GM21528 (cell line): ENCODE data around the gene SENP2.
"Not testable (repeated sequence)": the region's sequence is repeated elsewhere in the genome, so short reads cannot be mapped to it uniquely, and the experiment has no call there.

ENCODE experiments used
- ATAC-seq: cut with Tn5 transposase; IDR thresholded peaks from one replicate; pipeline ENCODE4 v1.9.1; 2021; ENCODE audit warnings: mild to moderate bottlenecking, moderate library complexity; ENCODE audit not compliant: unreplicated experiment, low FRiP score

The SENP2 gene

GRCh38 chr3:185646382-185647133, 60.5 kb downstream of the SENP2 start:
- ATAC-seq: no peak

DNA sequence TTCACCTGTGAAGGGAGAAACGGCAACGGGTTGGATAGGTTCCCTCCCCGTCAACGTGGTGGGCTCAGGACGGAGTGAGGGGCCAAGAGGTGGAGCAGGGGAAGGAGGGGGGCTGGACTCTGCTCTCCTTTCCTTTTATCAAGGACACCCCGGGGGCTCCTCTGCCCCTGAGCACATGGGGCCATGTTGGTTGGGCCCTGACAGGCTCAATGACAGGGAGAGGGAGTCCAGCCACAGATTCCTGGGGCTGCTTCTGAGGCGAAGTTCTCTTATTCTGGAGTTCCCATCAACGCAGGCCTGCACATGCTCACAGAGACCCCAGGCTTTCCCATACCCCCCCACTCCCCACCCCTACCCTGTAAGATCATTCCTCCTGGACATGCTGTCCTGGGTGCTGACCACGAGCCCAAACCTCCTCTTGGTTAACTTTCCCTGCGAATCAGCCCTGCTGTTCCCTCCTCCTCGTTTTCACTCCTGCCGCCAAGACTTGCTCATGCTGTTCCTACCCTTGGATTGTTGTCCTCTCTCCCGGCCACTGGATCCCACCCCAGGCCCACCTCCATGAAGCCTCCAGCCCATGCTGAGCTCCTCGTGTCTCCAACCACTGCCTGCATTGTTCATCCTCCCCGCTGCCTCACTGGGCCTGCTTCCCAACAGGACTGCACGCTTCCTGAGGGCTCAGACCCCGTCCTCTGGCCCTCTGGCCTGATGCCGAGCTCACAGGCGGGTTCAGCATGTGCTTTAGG, 61.2 kb downstream of the SENP2 start:
- no peak for ATAC-seq

- ATAC-seq: no peak
These were observed 61.8 kb downstream of the SENP2 start for GRCh38 chr3:185647880-185648210.

- no peak for ATAC-seq
These were observed 62.3 kb downstream of the SENP2 start for GRCh38 chr3:185648396-185648795.

GRCh38 chr3:185649414-185649813, 63.3 kb downstream of the SENP2 start:
- no peak for ATAC-seq

DNA sequence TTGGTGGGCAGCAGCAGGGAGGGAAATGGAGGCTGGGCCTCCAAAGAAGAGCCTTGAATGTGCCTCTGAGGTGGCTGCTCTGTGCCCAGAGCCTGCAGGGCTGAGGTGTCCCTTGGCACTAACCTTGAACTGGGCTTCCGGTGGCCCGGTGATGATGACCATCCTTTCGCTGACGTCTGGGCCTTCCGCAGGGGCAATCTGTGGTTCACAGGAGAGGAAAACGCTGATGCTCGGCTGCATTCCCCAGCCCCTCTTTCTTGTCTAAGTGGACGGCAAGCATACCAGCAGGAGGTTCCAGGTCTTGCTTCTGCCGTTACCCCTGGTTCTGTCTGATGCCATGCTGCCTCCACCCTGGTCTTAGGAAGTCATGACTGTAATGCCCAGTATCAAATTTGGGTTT, 65.9 kb downstream of the SENP2 start:
- no peak for ATAC-seq

DNA sequence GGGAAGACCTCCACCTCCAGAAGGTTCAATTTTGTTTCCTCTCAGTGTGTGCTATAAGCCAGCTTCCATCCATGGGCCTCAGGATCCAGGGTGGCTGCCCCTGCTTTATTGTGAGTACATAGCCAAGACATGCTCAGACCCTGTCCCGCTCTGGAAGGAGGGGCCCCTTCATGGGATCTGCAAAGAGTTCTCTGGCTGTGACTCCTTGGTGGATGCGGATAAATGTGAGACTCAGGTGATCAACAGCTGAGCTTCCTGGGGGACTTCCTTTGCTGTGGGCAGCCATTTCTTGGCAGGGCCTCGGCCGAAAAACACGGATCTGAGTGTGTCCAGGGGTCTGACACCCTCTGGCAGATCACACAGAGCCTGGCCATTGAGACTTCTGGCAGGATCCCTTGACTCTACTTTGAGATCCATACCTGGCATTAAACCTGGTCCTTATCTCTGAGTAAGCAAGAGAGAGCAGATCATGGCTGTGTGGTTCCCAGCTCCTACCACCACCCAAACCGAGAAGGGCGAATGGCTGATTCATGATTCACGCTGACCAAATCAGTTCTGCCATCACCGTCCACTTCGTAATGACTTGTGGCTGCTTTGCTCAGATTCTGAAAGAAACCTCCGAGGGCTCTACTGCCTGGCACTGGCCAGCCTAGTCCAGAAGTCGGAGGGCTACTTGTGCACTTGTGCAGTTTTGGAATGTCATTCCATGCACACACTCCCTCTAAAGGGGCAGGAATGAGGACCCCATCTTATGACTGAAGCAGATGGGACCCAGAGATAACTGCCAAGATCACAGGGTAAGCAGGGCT, 68.1 kb downstream of the SENP2 start:
- no peak for ATAC-seq

GRCh38 chr3:185654758-185655145, 68.7 kb downstream of the SENP2 start:
- ATAC-seq: no peak

- ATAC-seq: no peak
These were observed 69.6 kb downstream of the SENP2 start for GRCh38 chr3:185655426-185656320.

DNA sequence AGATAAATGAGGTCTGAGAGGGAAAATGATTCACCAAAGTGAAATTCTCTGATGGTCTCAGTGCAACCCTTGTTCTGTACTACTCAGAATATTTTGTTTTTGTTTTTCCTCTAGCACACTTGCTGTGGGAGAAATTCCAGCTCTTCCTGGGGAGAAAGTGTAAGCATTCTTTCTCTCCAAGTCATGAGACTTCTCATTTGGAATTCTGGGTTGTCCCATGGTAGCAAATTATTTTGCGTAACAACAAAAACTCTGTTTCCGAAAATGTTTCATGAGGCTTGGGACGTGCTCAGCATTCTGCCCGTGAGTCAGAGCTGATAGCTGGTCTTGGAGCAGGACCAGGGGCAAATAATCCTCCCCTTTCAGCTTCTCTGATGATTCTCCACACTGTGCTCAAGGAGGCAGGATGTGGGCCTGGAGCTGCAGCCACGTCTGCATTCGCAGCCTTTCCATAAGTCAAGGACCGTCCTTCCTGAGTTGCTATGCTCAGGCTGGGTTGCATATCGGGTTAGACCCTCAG, 70.3 kb downstream of the SENP2 start:
- no peak for ATAC-seq

GRCh38 chr3:185657211-185657610, 71.1 kb downstream of the SENP2 start:
- no peak for ATAC-seq

GRCh38 chr3:185657691-185658503, 71.8 kb downstream of the SENP2 start:
- ATAC-seq: no peak

DNA sequence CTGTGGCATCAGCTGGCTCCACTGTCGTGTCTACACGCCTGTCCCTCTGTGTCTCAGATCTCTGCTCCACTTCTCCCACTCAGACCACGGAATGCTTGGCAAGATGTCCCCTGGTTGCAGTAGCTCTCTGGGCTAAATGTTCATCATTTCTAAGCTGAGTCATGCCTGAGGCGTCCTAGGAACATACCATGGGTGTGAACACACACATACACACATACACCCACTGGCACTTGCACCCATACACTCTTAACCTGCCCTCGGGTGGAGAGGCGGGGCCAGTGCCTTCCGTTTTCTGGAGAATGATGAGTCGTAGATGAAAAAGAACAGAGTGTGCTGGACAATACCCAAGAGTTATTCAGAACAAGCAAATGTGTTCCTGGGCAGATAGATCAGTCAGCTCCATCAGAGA, 72.4 kb downstream of the SENP2 start:
- no peak for ATAC-seq

DNA sequence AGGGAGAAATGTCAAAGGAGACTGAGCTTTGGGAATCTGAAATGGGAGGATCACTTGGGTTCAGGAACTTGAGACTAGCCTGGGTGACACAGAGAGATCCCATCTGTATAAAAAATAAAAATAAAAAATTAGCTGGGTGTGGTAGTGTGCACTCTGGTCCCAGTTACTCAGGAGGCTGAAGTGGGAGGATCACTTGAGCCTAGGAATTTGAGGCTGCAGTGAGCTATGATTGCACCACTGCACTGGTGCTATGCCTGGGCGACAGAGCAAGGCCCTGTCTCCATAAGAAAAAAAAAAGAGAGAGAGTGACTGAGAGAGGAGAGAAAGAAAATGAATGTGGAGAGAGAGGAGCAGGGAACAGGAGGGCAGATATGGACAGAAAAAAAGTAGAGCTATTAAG, 72.8 kb downstream of the SENP2 start:
- ATAC-seq: no peak

GRCh38 chr3:185659942-185660921, 74.1 kb downstream of the SENP2 start:
- no peak for ATAC-seq

DNA sequence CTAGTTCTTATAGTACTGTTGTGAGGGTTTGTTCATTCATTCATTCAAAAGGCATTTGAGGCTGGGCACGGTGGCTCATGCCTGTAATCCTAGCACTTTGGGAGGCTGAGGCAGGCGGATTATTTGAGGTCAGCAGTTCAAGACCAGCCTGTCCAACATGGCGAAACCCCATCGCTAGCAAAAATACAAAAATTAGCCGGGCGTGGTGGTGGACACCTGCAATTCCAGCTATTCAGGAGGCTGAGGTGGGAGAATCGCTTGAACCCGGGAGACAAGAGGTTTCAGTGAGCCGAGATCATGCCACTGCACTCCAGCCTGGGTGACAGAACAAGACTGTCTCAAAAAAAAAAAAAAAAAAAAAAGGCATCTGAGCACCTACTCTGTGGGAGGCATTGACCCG, 75.2 kb downstream of the SENP2 start:
- ATAC-seq: not testable (repeated sequence)

DNA sequence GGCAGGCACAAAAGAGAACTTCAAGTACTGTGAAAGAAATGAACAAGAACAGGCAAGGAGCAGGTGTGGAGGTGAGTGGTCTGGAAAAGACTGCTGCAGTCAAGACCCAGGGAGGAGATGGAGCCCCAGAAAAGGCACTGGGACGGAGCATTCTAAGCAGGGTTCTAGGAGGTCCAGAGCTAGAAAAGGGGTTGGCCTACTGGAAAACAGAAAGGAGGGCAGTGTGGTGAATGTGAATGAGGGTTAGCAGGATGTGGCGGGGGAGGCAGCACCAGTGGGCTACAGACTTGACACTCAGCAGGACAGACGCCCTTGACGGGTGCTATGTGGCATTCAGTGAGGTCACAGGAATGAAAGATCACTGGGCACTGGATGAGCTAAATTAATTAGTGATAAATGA, 75.7 kb downstream of the SENP2 start:
- no peak for ATAC-seq

DNA sequence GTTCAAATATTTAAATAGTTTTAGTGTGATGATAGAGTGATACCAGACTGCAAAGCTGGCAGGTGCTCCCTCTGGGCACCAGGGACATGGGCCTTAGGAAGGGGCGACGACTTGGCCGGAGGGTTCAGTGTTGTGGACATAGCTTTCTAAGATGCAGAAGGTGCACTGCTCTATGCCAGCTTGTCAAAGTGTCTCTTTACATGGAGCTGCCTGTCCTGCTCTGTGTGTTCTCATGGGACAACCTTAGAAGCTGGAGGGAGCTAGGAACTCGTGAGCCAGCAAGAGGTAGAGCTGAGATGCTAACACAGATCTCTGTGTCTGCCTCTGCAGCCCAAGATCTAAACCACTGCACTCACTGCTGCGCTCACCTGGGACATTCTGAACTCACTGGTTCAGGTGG, 77.8 kb downstream of the SENP2 start:
- ATAC-seq: no peak
